A549 treated with AZD2906 at 1 μM for 4 hours (cell line): ENCODE measurements around the gene COL4A4. TPM values are rescaled to one million over a fixed set of nuclear protein-coding genes. Genes with fewer than 3 reads are reported as not detected.

ENCODE experiments used
- total RNA-seq: library from RNA; stranded (reverse); fragments of 200-300 nt; extraction: Qiagen RNA extraction; gene quantifications from 5 replicates; pipeline ENCODE4 v1.2.3, GENCODE V29; 2022

The COL4A4 gene
- total RNA-seq, result 1.2 to 2.1 TPM (median 1.6 TPM) in 5 replicates

GRCh38 chr2:227163998-227164762 lies at the start of gene COL4A4, which contains the start of gene COL4A3:
COL4A4 (minus strand) TSS chr2:227164205; CDS start chr2:227147483, 16,722 bp downstream.
COL4A3 (plus strand) TSS chr2:227164624; CDS start chr2:227164727, 103 bp downstream.

Other genes starting within 250 kb of the COL4A4 start
- 0.60 to 0.96 TPM (median 0.80 TPM) in 5 replicates for gene COL4A3, start 419 bp upstream of the COL4A4 start, total RNA-seq
- 94.2 to 104 TPM (median 100 TPM) in 5 replicates for gene MFF, start 161.0 kb upstream of the COL4A4 start, total RNA-seq
- 5.6 to 8.1 TPM (median 7.3 TPM) in 5 replicates for gene TM4SF20, start 215.1 kb upstream of the COL4A4 start, total RNA-seq
- gene SCYGR1, start 223.7 kb upstream of the COL4A4 start, total RNA-seq, result not detected in 5 replicates